HG03442 (cell line): ENCODE results near the gene IGF1R.

ENCODE experiments used
- ATAC-seq: cut with Tn5 transposase; IDR thresholded peaks from one replicate; pipeline ENCODE4 v1.9.1; 2021; ENCODE audit warnings: mild to moderate bottlenecking, moderate library complexity; ENCODE audit not compliant: unreplicated experiment

IGF1R gene

GRCh38 chr15:98903377-98904018, 255.2 kb downstream of the IGF1R start:
- no peak for ATAC-seq

- ATAC-seq = no peak
Observed at GRCh38 chr15:98904544-98904943, 256.2 kb downstream of the IGF1R start.

- ATAC-seq = no peak
Observed at GRCh38 chr15:98905963-98906711, 257.8 kb downstream of the IGF1R start.

- no peak for ATAC-seq
Observed at GRCh38 chr15:98906712-98907083, 258.4 kb downstream of the IGF1R start.

- ATAC-seq = no peak
Observed at GRCh38 chr15:98907927-98908471, 259.7 kb downstream of the IGF1R start.

- ATAC-seq = no peak
Observed at GRCh38 chr15:98909968-98910885, 261.9 kb downstream of the IGF1R start.

- no peak for ATAC-seq
Observed at GRCh38 chr15:98914626-98915025, 266.3 kb downstream of the IGF1R start.

- ATAC-seq = no peak
Observed at GRCh38 chr15:98916826-98917225, 268.5 kb downstream of the IGF1R start.

GRCh38 chr15:98917417-98917816, 269.1 kb downstream of the IGF1R start:
- ATAC-seq = no peak

- no peak for ATAC-seq
Observed at GRCh38 chr15:98920091-98920880, 271.9 kb downstream of the IGF1R start.

GRCh38 chr15:98923171-98923570, 274.8 kb downstream of the IGF1R start:
- ATAC-seq = no peak

GRCh38 chr15:98923579-98923978, 275.2 kb downstream of the IGF1R start:
- no peak for ATAC-seq

- no peak for ATAC-seq
Observed at GRCh38 chr15:98924401-98925049, 276.2 kb downstream of the IGF1R start.

GRCh38 chr15:98926236-98926635, 277.9 kb downstream of the IGF1R start:
- ATAC-seq = no peak

- ATAC-seq = no peak
Observed at GRCh38 chr15:98927022-98927421, 278.7 kb downstream of the IGF1R start.

- ATAC-seq = no peak
Observed at GRCh38 chr15:98927996-98928395, 279.7 kb downstream of the IGF1R start.

GRCh38 chr15:98930576-98930975, 282.2 kb downstream of the IGF1R start:
- ATAC-seq = no peak

GRCh38 chr15:98931004-98931403, 282.7 kb downstream of the IGF1R start:
- no peak for ATAC-seq

GRCh38 chr15:98933406-98933805, 285.1 kb downstream of the IGF1R start:
- ATAC-seq = no peak

GRCh38 chr15:98935736-98936135, 287.4 kb downstream of the IGF1R start:
- ATAC-seq = no peak
